HG02884 (cell line): ENCODE measurements around the gene PRMT7.

ENCODE experiments used
- ATAC-seq: cut with Tn5 transposase; IDR thresholded peaks from one replicate; pipeline ENCODE4 v1.9.1; 2021; ENCODE audit warnings: mild to moderate bottlenecking, moderate library complexity; ENCODE audit not compliant: unreplicated experiment

Gene PRMT7

DNA sequence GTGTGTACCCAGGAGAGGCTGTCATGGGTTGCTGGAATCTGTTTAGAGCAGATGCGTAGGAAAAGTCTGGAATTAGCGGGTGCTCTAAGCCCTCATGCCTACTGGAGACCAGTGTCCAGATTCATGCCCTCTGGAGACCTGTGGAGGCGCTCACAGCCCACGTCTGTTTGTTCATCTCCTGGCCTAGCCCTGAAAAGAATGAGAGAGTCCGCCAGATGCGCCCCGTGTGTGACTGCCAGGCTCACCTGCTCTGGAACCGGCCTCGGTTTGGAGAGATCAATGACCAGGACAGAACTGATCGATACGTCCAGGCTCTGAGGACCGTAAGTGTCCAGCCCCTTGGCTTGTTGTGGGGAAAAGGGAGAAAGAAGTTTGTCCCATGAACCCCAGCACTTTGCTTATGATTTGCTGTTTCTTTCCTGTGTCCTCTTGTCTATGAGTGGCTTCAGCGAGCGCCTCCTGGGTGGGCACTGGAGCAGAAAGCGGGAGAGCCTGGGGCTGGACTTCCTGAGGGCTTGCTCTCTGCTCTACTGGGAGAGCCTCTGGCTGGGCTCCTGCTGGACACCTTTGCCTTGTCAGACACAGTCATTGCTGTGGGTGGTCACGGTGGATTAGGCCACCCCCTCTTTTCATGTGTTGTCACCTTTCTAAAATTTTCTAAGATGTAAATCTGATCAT lies 35.3 kb downstream of the PRMT7 start:
- no peak for ATAC-seq

DNA sequence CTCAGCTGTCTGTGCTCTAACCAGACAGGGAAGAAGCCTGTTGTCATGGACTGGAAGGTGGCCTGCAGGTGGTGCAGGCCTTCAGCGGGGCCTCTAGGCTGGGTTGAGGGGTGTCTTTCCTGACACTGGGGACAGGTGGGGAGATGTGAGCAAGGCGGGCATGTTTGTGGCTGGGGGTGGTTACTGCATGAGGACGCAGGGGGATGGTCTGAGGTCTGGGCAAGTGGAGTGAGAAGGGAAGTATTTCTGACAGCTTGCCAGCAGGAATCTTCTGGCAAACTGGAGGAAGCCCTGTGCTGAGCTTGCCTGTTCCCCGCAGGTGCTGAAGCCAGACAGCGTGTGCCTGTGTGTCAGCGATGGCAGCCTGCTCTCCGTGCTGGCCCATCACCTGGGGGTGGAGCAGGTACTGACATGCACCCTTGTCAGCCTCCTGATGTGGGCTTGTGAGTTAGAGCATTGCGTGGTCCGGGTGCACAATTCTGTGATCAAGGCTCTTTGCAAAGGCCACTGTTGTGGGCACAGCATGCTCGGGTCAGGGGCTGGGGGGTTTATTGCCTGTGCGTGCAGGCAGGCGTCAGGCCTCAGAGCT lies 36.2 kb downstream of the PRMT7 start:
- no peak for ATAC-seq

GRCh38 chr16:68347605-68348004 lies 36.8 kb downstream of the PRMT7 start:
- ATAC-seq = no peak

DNA sequence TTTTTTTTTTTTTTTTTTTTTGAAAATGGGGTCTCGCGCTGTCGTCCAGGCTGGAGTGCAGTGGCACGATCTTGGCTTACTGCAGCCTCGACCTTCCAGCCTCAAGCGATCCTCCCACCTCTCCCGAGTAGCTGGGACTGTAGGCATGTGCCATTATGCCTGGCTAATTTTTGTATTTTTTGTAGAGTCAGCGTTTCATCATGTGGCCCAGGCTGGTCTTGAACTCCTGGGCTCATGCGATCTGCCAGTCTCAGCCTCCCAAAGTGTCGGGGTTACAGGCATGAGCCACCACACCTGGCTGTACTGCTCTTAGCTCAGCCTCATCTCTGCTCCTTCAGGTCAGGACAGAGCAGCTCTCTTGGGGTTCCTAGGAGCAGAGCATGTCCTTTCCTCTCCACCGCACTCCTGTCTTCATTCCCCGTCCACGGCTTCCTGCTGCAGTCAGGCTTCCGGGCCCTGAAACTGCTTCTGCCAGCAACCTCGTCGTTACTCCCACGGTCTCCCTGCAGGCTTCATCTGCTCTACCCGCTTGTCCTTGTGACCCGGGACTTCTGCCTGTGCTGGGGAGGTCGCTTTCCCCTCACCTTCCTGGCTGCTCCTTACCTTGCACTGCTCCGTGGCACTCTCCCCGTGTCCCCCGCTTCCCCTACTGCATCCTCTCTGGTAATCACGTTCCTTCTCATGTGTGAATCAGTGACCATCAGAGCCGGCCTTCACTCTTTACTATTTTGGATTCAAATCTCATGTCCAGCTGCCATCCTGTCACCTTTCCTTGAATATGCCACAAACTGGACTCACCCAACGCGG lies 38.0 kb downstream of the PRMT7 start:
- no peak for ATAC-seq

DNA sequence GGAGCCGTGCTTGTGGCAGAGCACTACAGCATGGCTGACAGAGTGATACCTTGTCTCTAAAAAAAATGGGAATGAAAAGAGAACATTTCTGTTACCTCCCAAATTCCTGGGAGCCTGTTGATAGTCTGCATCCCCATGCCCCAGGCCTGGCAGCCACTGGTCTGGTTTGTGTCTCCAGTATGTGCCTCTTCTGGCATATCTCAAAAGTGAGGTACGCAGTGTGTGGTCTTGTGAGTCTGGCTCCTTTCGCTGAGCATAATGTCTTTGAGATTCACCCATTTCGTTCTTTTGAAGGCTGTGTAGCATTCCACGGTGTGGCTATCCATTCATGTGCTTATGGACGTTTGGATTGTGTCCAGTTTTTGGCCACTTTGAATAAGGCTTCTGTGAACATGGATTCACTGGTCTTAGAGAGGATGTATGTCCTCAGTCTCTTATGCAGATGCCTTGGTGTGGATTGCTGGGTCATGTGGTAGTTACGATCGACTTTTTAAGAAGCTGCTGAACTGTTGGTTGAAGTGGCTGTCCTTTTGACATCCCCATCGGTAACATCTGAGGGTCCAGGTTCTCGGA lies 39.1 kb downstream of the PRMT7 start:
- no peak for ATAC-seq

GRCh38 chr16:68350813-68351350 lies 40.1 kb downstream of the PRMT7 start:
- no peak for ATAC-seq

DNA sequence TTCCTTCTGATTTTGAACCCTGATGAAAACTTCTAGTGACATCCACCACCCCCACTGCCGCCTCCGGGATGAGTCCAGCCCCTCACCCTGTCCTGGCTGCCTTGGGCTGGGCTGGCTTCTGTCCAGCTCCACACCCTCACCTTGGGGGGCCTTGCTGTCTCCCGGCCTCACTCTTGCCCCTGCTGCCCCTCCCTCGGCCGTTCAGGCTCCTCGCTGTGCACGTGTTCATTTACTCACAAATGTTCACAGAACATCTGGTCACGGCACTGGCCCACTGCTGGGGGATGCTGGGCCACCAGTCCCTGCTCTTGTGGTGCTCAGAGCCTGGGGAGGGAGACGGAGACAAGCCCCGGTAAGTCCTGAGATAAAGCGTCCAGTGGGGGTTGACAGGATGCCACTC lies 40.6 kb downstream of the PRMT7 start:
- ATAC-seq = no peak

- no peak for ATAC-seq
Observed at GRCh38 chr16:68351991-68352431, 41.2 kb downstream of the PRMT7 start.

DNA sequence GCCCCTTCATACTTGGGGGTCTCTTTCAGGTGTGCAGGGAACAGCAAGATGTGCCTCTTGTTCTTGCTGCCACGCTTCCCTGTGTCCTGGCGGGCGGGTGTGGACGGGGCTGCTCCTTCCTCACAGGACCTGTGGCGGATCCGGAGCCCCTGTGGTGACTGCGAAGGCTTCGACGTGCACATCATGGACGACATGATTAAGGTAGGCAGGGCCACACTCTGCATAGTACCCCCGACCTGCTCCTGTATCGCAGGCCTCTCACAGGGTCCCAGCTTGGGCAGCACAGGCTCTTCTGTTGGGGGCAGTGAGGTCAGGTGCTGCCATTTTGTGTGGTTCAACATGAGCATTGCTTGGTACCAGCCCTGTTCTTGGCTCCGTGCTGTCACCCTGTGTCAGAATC lies 42.5 kb downstream of the PRMT7 start:
- no peak for ATAC-seq

- no peak for ATAC-seq
Observed at GRCh38 chr16:68354816-68355215, 44.0 kb downstream of the PRMT7 start.

- no peak for ATAC-seq
Observed at GRCh38 chr16:68355447-68356248, 44.8 kb downstream of the PRMT7 start.

DNA sequence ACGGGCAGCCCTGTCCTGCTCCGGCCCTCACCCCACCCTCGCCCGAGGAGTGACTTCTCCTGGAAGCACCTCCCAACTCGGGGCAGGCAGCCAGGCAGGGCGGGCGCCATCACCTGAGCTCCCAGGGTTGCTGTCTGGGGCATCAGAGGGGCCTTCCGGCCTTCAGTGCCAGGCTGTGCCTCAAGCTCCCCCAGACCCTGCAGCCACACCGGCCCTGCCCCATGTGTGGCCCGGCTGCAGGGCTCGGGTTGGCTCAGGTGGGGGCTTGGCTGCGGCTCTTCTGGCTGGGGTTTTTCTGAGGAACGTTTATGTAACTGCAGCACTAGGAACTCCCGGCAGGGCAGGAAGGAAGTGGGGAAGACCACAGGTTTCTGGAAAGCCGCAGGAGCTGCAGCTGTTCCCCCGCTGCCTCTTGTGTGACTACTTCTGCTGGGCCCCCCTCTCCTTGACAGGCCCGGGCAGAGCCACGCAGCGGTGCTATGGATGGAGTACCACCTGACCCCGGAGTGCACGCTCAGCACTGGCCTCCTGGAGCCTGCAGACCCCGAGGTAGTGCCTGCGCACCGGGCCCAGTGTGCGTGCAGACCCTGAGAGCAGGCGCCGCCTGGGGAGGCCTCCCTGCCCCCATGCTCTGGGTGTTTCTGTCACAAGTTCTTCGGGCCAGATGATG lies 45.6 kb downstream of the PRMT7 start:
- peak; percentile 84 for ATAC-seq

DNA sequence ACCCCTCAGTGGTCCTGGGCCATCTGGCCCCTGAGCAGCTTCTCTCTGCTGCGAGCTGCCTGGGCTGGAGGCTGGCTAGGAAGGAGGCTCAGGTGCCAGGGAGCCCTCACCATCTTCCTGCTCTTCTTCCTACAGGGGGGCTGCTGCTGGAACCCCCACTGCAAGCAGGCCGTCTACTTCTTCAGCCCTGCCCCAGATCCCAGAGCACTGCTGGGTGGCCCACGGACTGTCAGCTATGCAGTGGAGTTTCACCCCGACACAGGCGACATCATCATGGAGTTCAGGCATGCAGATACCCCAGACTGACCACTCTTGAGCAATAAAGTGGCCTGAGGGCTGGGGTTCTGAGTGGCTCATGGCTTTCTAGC lies 46.1 kb downstream of the PRMT7 start:
- no peak for ATAC-seq

DNA sequence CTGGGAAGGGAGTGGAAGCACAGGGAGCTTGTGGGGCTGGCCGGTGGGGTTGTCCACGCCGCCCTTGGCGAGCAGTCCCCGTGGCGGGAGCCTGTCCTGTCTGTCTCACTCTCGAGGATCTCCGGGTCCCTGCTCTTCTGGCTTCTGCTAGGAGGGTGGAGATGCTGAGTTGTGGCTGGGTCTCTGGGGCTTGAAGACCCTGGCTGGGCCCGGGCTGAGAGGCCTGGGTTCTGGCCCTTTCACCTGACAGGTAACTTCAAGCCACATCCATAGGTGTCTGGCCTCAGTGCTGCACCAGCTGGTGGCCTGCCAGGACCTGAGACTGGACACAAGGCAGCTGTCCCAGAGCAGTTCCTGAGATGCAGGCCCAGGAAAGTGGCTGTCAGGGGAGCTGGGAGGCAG lies 46.7 kb downstream of the PRMT7 start:
- ATAC-seq = no peak

- no peak for ATAC-seq
Observed at GRCh38 chr16:68357923-68358322, 47.1 kb downstream of the PRMT7 start.

GRCh38 chr16:68358951-68359350 lies 48.1 kb downstream of the PRMT7 start:
- ATAC-seq = no peak

DNA sequence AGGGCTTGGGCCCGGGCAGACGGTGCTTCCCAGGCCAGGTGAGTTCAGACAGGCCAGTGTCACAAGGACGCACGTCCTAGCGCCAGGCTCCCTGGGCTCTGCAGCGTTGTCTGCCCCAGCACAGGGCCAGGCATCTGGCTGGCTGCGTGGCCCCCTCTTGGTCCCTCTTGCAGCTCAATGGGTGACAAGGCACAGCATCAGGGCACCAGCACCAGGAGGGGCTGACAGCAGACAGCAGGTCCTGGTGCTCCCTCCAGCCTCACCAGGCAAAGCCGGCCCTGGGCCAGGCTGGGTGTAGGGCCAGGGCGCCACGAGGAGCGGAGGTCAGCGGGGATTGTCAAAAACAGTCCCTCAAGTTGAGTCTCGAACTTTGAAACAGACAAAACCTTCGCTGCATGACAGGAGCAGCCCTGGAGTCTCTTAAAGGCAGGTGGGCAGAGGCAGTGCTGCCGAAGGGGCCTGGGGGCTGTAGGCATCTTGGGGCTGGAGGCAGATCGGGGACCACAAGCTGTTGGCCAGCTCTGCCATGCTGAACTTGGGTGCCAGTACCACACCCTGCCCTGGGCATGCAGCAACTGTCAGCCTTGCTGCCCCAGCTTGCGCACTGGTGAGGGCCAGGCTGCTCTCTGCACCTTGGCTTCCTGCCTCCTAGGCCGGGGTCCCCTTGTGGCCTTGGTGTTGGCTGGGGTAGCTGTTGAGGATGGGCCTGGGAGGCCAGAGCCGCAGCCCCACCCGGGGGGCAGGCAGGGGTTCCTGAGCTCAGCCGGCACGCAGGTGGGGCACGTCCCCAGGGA lies 48.8 kb downstream of the PRMT7 start:
- ATAC-seq = no peak

GRCh38 chr16:68360547-68360946 lies 49.7 kb downstream of the PRMT7 start:
- ATAC-seq = no peak

DNA sequence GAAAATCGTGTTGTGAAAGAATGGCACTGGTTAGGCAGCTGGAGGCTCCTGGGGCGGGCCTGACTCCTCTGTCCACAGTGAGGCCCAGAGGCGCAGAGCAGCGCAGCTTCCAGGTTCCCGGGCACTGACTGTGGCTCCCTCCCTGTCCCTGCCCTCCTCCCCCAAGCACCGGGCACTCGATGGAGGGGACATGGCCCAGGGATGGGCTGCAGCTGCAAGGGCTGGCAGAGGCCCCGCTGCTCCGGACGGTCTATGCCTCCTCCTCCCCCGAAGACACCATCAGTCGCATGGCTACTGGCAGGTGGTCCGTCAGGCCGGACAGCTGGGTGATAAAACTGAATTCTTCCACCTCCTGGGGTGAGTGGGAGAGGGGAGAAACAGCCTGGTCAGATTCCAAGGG lies 50.1 kb downstream of the PRMT7 start:
- ATAC-seq = no peak
